Activated CD4-positive, alpha-beta T cell treated with anti-CD3 and anti-CD28 coated beads, Interleukin-2, amount 50 U/mL, for 1 hour (primary cell): ENCODE measurements around the gene FOXK1.

Source experiments
- DNase-seq: peaks from one replicate; pipeline ENCODE4 v3.0.0-alpha.2; 2020

FOXK1 gene

GRCh38 chr7:4700577-4701235 is 18.6 kb downstream of the FOXK1 start:
- no peak for DNase-seq

GRCh38 chr7:4702961-4703512 is 20.9 kb downstream of the FOXK1 start:
- DNase-seq = no peak

- no peak for DNase-seq
Measured at GRCh38 chr7:4703532-4703931, 21.4 kb downstream of the FOXK1 start.

- DNase-seq = no peak
Measured at GRCh38 chr7:4706384-4707216, 24.5 kb downstream of the FOXK1 start.

- DNase-seq = no peak
Measured at GRCh38 chr7:4707217-4707741, 25.2 kb downstream of the FOXK1 start.

- DNase-seq = no peak
Measured at GRCh38 chr7:4707980-4708411, 25.9 kb downstream of the FOXK1 start.

GRCh38 chr7:4709187-4709586 is 27.1 kb downstream of the FOXK1 start:
- DNase-seq = no peak

GRCh38 chr7:4711093-4711492 is 29.0 kb downstream of the FOXK1 start:
- DNase-seq = no peak

GRCh38 chr7:4711634-4712033 is 29.5 kb downstream of the FOXK1 start:
- no peak for DNase-seq

GRCh38 chr7:4712281-4713182 is 30.4 kb downstream of the FOXK1 start:
- no peak for DNase-seq

GRCh38 chr7:4713183-4713784 is 31.2 kb downstream of the FOXK1 start:
- DNase-seq = no peak

GRCh38 chr7:4714161-4714700 is 32.1 kb downstream of the FOXK1 start:
- no peak for DNase-seq

- DNase-seq = no peak
Measured at GRCh38 chr7:4714767-4715409, 32.8 kb downstream of the FOXK1 start.

GRCh38 chr7:4715410-4715776 is 33.3 kb downstream of the FOXK1 start:
- no peak for DNase-seq

GRCh38 chr7:4716946-4717795 is 35.1 kb downstream of the FOXK1 start:
- no peak for DNase-seq

- DNase-seq = no peak
Measured at GRCh38 chr7:4718075-4718474, 36.0 kb downstream of the FOXK1 start.

- DNase-seq = no peak
Measured at GRCh38 chr7:4720225-4720624, 38.1 kb downstream of the FOXK1 start.

GRCh38 chr7:4722308-4722707 is 40.2 kb downstream of the FOXK1 start:
- DNase-seq = no peak

GRCh38 chr7:4722960-4723630 is 41.0 kb downstream of the FOXK1 start:
- DNase-seq = no peak

- DNase-seq = no peak
Measured at GRCh38 chr7:4724648-4725013, 42.5 kb downstream of the FOXK1 start.
